Transverse colon (tissue), 3 donors: ENCODE results near the gene PDE4D.

ENCODE experiments used
- CTCF ChIP-seq, 5 experiments: fragments of 200-600 bp in 3 of 5; fragments of 450-650 bp in 2 of 5; sonication (generic) in 3 of 5; IDR thresholded peaks; 1 replicate in 2 of 5; 2 replicates in 3 of 5; pipeline ENCODE4 v1.5.1; 2016 to 2017; ENCODE audit warnings: antibody characterized with exemption in 5 of 5, inconsistent platforms in 3 of 5, mild to moderate bottlenecking in 2 of 5, moderate library complexity in 1 of 5
- POLR2A ChIP-seq: fragments of 450-650 bp; IDR thresholded peaks from one replicate; pipeline ENCODE4 v1.6.1; 2016; ENCODE audit warnings: antibody characterized with exemption, mild to moderate bottlenecking, moderate library complexity

- TF ChIP-seq POLR2A, result no peak
- no peak for TF ChIP-seq CTCF (IDR thresholded peaks at IDR 0.05)
Observed at GRCh38 chr5:58970766-58971165, 922.8 kb downstream of the PDE4D start.
